ENCODE measurements around the gene HOXD12. TPM values are rescaled to one million over a fixed set of nuclear protein-coding genes. Genes with fewer than 3 reads are reported as not detected.

Gene HOXD12
- total RNA-seq, 1 donor from 2014 or later: 0.27 TPM

DNA sequence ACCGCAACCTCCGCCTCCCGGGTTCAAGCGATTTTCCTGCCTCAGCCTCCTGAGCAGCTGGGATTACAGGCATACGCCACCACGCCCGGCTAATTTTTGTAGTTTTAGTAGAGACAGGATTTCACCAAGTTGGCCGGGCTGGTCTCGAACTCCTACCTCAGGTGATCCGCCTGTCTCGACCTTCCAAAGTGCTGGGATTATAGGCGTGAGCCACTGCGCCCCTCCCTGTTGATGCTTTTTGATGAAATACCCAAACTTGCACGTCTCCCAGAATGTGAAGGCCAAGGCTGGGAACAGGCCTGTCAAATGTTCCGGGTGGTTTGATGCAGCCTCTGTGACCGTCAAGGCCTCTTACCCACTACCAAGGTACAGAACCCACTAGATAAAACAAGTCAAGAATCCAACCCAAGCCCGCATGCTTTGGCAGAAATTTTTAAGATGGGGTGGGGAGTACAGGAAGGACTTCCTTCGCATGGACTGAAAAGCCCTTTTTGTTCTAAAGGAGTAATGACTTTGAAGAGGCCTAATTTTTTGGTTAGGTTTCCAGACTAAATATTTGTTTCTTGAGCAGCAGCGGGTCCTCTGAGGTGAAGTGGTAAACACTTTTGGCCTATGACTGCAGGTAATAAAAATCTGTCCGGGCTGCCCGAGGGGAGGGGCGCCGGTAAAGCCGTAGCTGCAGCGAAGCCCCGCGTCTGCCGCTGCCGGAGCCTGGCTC is 12.1 kb upstream of the HOXD12 start:
- Mint-ChIP-seq H3K9me3 (no peaks in the 10 kb centered on the region), H3K27ac (no peak overlapping the region), H3K27me3 (ENCODE audit: low read depth) (peaks cover 98% of the 10 kb centered on the region), H3K4me3 (peak overlapping the region; percentile 83), H3K4me1 (peaks cover 22% of the 10 kb centered on the region), H3K36me3 (no peaks in the 10 kb centered on the region)
- no peak for TF ChIP-seq CTCF (IDR thresholded peaks at IDR 0.05; ENCODE audit: unreplicated experiment)
- no peak for DNase-seq (ENCODE audit: low spot score in 2 of 2, unreplicated experiment in 2 of 2)

GRCh38 chr2:176088048-176088936 is 11.3 kb upstream of the HOXD12 start:
- no peaks in the 10 kb centered on the region for H3K36me3 Mint-ChIP-seq
- TF ChIP-seq CTCF (IDR thresholded peaks at IDR 0.05; ENCODE audit: unreplicated experiment): peak; percentile 52
- H3K27me3 Mint-ChIP-seq (ENCODE audit: low read depth): peaks cover 94% of the 10 kb centered on the region
- peak overlapping the region; percentile 83 for H3K4me3 Mint-ChIP-seq
- H3K27ac Mint-ChIP-seq: no peak overlapping the region
- peaks cover 16% of the 10 kb centered on the region for H3K4me1 Mint-ChIP-seq
- H3K9me3 Mint-ChIP-seq: no peaks in the 10 kb centered on the region
- peak in 1 of 2 experiments; percentile 74 for DNase-seq (ENCODE audit: low spot score in 2 of 2, unreplicated experiment in 2 of 2)

DNA sequence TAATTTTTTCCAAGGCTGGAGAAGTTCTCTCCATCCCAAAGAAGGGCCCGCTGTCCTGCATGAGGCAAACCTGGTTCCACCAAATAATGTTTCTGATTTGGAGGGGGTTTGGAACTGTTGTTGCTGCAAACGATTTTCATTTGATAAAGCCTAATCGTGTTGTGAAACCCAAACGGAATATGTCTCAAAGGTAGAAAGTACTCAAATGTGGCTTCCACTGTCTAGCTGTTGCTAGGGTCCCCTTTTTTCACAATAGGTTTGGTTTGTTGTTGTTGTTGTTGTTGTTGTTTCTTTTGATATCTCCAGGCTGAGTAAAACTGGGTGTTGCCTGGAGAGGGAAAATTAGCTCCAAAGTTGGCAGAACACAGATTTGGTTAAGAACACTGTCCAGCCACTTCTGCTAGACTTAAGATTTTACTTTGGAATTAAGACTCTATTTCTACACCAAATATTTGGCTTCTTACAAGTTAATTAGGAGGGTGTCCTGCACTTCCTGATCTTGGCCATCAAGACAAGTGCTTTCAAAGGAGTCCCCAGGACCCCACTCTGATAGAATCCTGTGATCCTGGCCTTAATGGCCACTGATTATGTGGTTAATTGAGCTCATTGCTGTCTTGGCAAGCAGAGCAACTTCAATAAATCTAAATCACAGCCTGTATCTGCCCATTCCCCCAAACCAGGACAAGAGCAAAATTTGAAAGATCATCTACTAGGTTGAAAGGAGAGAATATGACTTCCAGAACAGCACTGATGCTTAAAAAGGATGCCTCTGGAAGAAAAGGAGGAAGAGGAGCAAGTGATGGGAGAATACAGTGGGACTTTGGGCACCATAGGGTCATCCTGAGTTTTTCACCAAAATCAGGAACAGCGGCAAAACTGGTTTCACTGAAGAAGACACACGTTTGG is 10.4 kb upstream of the HOXD12 start:
- Mint-ChIP-seq H3K4me1 (peaks cover 15% of the 10 kb centered on the region), H3K27me3 (ENCODE audit: low read depth) (peaks cover 94% of the 10 kb centered on the region), H3K9me3 (no peaks in the 10 kb centered on the region), H3K4me3 (no peak overlapping the region), H3K27ac (no peak overlapping the region), H3K36me3 (no peaks in the 10 kb centered on the region)
- no peak for DNase-seq (ENCODE audit: low spot score in 2 of 2, unreplicated experiment in 2 of 2)
- TF ChIP-seq CTCF (IDR thresholded peaks at IDR 0.05; ENCODE audit: unreplicated experiment): no peak

GRCh38 chr2:176089843-176090395 is 9.7 kb upstream of the HOXD12 start:
- Mint-ChIP-seq H3K4me1 (peaks cover 12% of the 10 kb centered on the region), H3K27me3 (ENCODE audit: low read depth) (peaks cover 94% of the 10 kb centered on the region), H3K9me3 (no peaks in the 10 kb centered on the region), H3K27ac (no peak overlapping the region), H3K4me3 (no peak overlapping the region), H3K36me3 (no peaks in the 10 kb centered on the region)
- TF ChIP-seq CTCF (IDR thresholded peaks at IDR 0.05; ENCODE audit: unreplicated experiment): no peak
- no peak for DNase-seq (ENCODE audit: low spot score in 2 of 2, unreplicated experiment in 2 of 2)

DNA sequence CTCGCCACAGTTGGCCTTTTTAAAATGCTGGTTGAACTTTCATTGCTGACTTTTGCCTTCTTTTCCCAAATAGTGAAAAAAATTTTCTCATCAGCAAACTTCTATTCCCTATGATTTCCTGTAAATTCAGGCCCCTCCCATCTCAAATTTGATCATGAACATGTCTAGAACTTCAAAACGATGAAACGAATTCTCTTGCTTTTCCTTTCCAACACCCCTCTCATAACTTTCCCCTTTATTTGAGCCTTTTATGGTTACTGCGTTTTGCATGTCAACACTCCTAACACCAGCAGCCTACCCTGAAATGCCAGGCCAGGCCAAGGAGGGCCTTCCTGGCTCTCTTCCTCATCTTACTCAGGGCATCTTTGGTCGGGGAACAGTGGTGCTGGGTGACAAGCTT is 8.7 kb upstream of the HOXD12 start:
- Mint-ChIP-seq H3K27ac (no peak overlapping the region), H3K4me3 (no peak overlapping the region), H3K4me1 (peaks cover 12% of the 10 kb centered on the region), H3K27me3 (ENCODE audit: low read depth) (peaks cover 94% of the 10 kb centered on the region), H3K36me3 (no peaks in the 10 kb centered on the region), H3K9me3 (no peaks in the 10 kb centered on the region)
- no peak for TF ChIP-seq CTCF (IDR thresholded peaks at IDR 0.05; ENCODE audit: unreplicated experiment)
- DNase-seq (ENCODE audit: low spot score in 2 of 2, unreplicated experiment in 2 of 2): no peak
